Endothelial cell of umbilical vein (primary cell): ENCODE measurements around the gene PARP16. TPM values are rescaled to one million over a fixed set of nuclear protein-coding genes. Genes with fewer than 3 reads are reported as not detected.

Experiments used
- BruUV-seq: library from RNA; stranded (reverse); fragments of 400-500 nt; replicated peaks from 2 replicates; lab custom pipeline; 2021; lab: Mats Ljungman, UMichigan
- CTCF ChIA-PET: fragments of 300-600, 350-600 bp; sonication (Branson Sonifier 250); formaldehyde crosslinking; loops from one replicate; lab custom pipeline; 2021; ENCODE audit warnings: antibody characterized with exemption, inconsistent platforms; lab: Charles Lee
- POLR2A ChIA-PET: fragments of 300-600, 350-600 bp; sonication (Branson Sonifier 250); formaldehyde crosslinking; loops from one replicate; lab custom pipeline; 2021; ENCODE audit warnings: antibody characterized with exemption, inconsistent platforms; lab: Charles Lee
- DNase-seq: peaks from one replicate; pipeline ENCODE4 v3.0.0-alpha.2; 2011; ENCODE audit warnings: low read depth, low spot score
- FAIRE-seq: peaks from 2 replicates; lab custom pipeline; 2011; peaks lifted over from hg19 to GRCh38; lab: Jason Lieb, UNC
- H2AFZ ChIP-seq: 2 replicates; pipeline ENCODE4 v1.6.0; 2012; ENCODE audit warnings: low read depth, low read length, control low read depth, inconsistent platforms
- H3K27ac ChIP-seq: 2 replicates; pipeline ENCODE4 v1.5.1; 2011; ENCODE audit warnings: low read depth, mild to moderate bottlenecking, control low read depth, low read length, moderate library complexity; ENCODE audit not compliant: insufficient read depth
- H3K27me3 ChIP-seq, 2 experiments: 2 replicates each; pipeline versions ENCODE4 v1.6.0 to v1.6.1; 2011; ENCODE audit warnings: low read length in 2 of 2, mixed read lengths in 1 of 2; ENCODE audit not compliant: control insufficient read depth in 2 of 2, insufficient read depth in 2 of 2
- H3K36me3 ChIP-seq, 2 experiments: 2 replicates in 1 of 2; 3 replicates in 1 of 2; pipeline ENCODE4 v1.5.1; 2011; ENCODE audit warnings: low read length in 2 of 2, mild to moderate bottlenecking in 1 of 2, moderate library complexity in 1 of 2; ENCODE audit not compliant: control insufficient read depth in 2 of 2, insufficient read depth in 2 of 2; ENCODE audit errors: extremely low read depth in 1 of 2
- H3K4me1 ChIP-seq: 3 replicates; pipeline ENCODE4 v1.5.1; 2011; ENCODE audit warnings: mild to moderate bottlenecking, low read length; ENCODE audit not compliant: control insufficient read depth, insufficient read depth; ENCODE audit errors: extremely low read depth
- H3K4me2 ChIP-seq: 2 replicates; pipeline ENCODE4 v1.6.1; 2011; ENCODE audit warnings: low read length, control low read depth, mixed read lengths; ENCODE audit not compliant: insufficient read depth
- H3K4me3 ChIP-seq, 3 experiments: fragments of 200-600 bp in 1 of 3; sonication (generic), shearing (Covaris generic) in 1 of 3; replicated peaks in 1 of 3; 2 replicates each; pipeline ENCODE4 v1.5.1; 2011 to 2016; ENCODE audit warnings: control low read depth in 3 of 3, low read length in 3 of 3, mild to moderate bottlenecking in 2 of 3, inconsistent platforms in 1 of 3, low read depth in 1 of 3, moderate library complexity in 1 of 3; ENCODE audit not compliant: insufficient read depth in 1 of 3
- H3K79me2 ChIP-seq: 2 replicates; pipeline ENCODE4 v1.6.0; 2012; ENCODE audit warnings: low read length, inconsistent platforms; ENCODE audit not compliant: control insufficient read depth, insufficient read depth
- H3K9ac ChIP-seq: replicated peaks from 2 replicates; pipeline ENCODE3; 2011; ENCODE audit warnings: low read length, control low read depth; ENCODE audit not compliant: insufficient read depth; ENCODE audit errors: extremely low read depth
- H3K9me1 ChIP-seq: replicated peaks from 3 replicates; pipeline ENCODE4 v1.6.0; 2011; ENCODE audit warnings: mild to moderate bottlenecking, low read length; ENCODE audit not compliant: control insufficient read depth, insufficient read depth; ENCODE audit errors: extremely low read depth
- H3K9me3 ChIP-seq: replicated peaks from 2 replicates; pipeline ENCODE4 v1.5.1; 2012; ENCODE audit warnings: low read length, inconsistent platforms; ENCODE audit not compliant: control insufficient read depth, insufficient read depth
- H4K20me1 ChIP-seq: replicated peaks from 2 replicates; pipeline ENCODE3; 2011; ENCODE audit warnings: mild to moderate bottlenecking, low read length; ENCODE audit not compliant: control insufficient read depth, insufficient read depth; ENCODE audit errors: extremely low read depth
- CTCF ChIP-seq, 2 donors: IDR thresholded peaks; 1 replicate in 1 of 2; 2 replicates in 1 of 2; pipeline ENCODE4 v1.5.1; 2011; ENCODE audit warnings: low read length in 2 of 2, mild to moderate bottlenecking in 2 of 2, moderate library complexity in 2 of 2, control low read depth in 1 of 2, inconsistent platforms in 1 of 2, low read depth in 1 of 2; ENCODE audit not compliant: insufficient read depth in 1 of 2; ENCODE audit errors: extremely low read depth in 1 of 2
- EZH2 ChIP-seq: IDR thresholded peaks from 2 replicates; pipeline ENCODE4 v1.6.1; 2012; ENCODE audit warnings: borderline replicate concordance, low read depth, mild to moderate bottlenecking, moderate library complexity, low read length, inconsistent platforms; ENCODE audit not compliant: severe bottlenecking
- FOS ChIP-seq: IDR thresholded peaks from 2 replicates; pipeline ENCODE4 v1.6.1; 2011; ENCODE audit warnings: mild to moderate bottlenecking, low read length, moderate library complexity, borderline replicate concordance; ENCODE audit not compliant: insufficient read depth
- GATA2 ChIP-seq: IDR thresholded peaks from 2 replicates; pipeline ENCODE4 v1.7.0; 2011; ENCODE audit warnings: low read depth, mild to moderate bottlenecking, moderate library complexity, mixed read lengths, low read length; ENCODE audit not compliant: insufficient read length, insufficient read depth
- JUN ChIP-seq: IDR thresholded peaks from 2 replicates; pipeline ENCODE4 v1.6.1; 2011; ENCODE audit warnings: borderline replicate concordance, low read depth; ENCODE audit not compliant: insufficient read length, insufficient read depth
- MAX ChIP-seq: IDR thresholded peaks from 2 replicates; pipeline ENCODE4 v1.6.1; 2011; ENCODE audit not compliant: insufficient read depth, insufficient read length
- MYC ChIP-seq: IDR thresholded peaks from one replicate; pipeline ENCODE4 v1.6.1; 2011; ENCODE audit warnings: mild to moderate bottlenecking, low read depth, low read length
- POLR2A ChIP-seq: IDR thresholded peaks from 2 replicates; pipeline ENCODE4 v1.6.1; 2012; ENCODE audit warnings: low read depth, mild to moderate bottlenecking, control low read depth, low read length
- POLR2AphosphoS5 ChIP-seq: IDR thresholded peaks from 2 replicates; pipeline ENCODE4 v1.6.1; 2012; ENCODE audit warnings: low read depth, mild to moderate bottlenecking, control low read depth, low read length, moderate library complexity; ENCODE audit not compliant: insufficient read depth
- dilution Hi-C: fragments of 300-500 bp; cut with MboI; formaldehyde crosslinking; loops from one replicate; pipeline ENCODE4 v1.15.0; 2019; ENCODE audit warnings: low sequenced_read_pairs; ENCODE audit not compliant: extremely low pct_ligation_motif_present
- intact Hi-C: fragments of 100-400 bp; cut with micrococcal nuclease; formaldehyde crosslinking; loops from one replicate; pipeline ENCODE4 v1.10.0; 2022
- polyA plus RNA-seq, 4 experiments: library from polyadenylated mRNA; depleted of rRNA in 3 of 4; stranded (reverse) in 3 of 4; unstranded in 1 of 4; fragments of >200 nt; gene quantifications; 2 replicates each; pipeline versions ENCODE4 v1.2.1 to v1.2.3, GENCODE V29; 2011 to 2012; ENCODE audit warnings: missing spikeins in 1 of 4
- total RNA-seq: library from RNA; stranded (reverse); gene quantifications from 2 replicates; pipeline ENCODE4 v1.2.3, GENCODE V29; 2021

PARP16 gene
- total and polyA plus RNA-seq, 2 donors (not counting 3 experiments of a cell fraction or from before 2014, with no cell fraction given), result 3.9 to 6.3 TPM

- Histone ChIP-seq H3K27ac (no peak overlapping the region), H3K27me3 (peaks cover 7 to 8% of the 10 kb centered on the region in 2 experiments), H2AFZ (no peak overlapping the region), H3K79me2 (no peaks in the 10 kb centered on the region), H3K9me3 (no peaks in the 10 kb centered on the region), H4K20me1 (no peaks in the 10 kb centered on the region), H3K4me1 (no peaks in the 10 kb centered on the region), H3K4me2 (no peak overlapping the region), H3K9ac (no peak overlapping the region), H3K9me1 (no peaks in the 10 kb centered on the region), H3K4me3 (no peak overlapping the region), H3K36me3 (no peaks in the 10 kb centered on the region)
- dilution Hi-C loops, result no loop called here
- CTCF ChIA-PET, result interaction anchor here (1.1 to 1.2 kb wide), 4 partner anchors 8 to 88 kb away, joined by 3 to 7 read pairs (median 3); partner anchors contain the start of gene RNU5B-1
- no TSS peak for BruUV-seq
- intact Hi-C loops, result no loop called here
- TF ChIP-seq JUN (no peak), MYC (no peak), FOS (no peak), MAX (no peak), EZH2 (no peak), GATA2 (no peak), POLR2AphosphoS5 (no peak), POLR2A (no peak), CTCF (IDR thresholded peaks at IDR 0.05; ENCODE audit: extremely low read depth in 1 of 2, insufficient read depth in 1 of 2, low read depth in 1 of 2, low read length in 2 of 2) (no peak)
- DNase-seq (no peak), FAIRE-seq (no peak)
- POLR2A ChIA-PET, result interaction anchor here (5.3 kb wide), 1 partner anchor 8 kb away, joined by 39 read pairs; the partner anchor contains the start of gene RNU5B-1
These were observed 25.8 kb upstream of the PARP16 start for GRCh38 chr15:65312400-65312916.
